ENCODE measurements around the gene EID1. TPM values are rescaled to one million over a fixed set of nuclear protein-coding genes. Genes with fewer than 3 reads are reported as not detected.
"Not testable (repeated sequence)": the region's sequence is repeated elsewhere in the genome, so short reads cannot be mapped to it uniquely, and the experiment has no call there.

Gene EID1
- polyA plus RNA-seq, 1 of the 3 experiments (the other 2 are of a cell fraction), result 228 TPM

DNA sequence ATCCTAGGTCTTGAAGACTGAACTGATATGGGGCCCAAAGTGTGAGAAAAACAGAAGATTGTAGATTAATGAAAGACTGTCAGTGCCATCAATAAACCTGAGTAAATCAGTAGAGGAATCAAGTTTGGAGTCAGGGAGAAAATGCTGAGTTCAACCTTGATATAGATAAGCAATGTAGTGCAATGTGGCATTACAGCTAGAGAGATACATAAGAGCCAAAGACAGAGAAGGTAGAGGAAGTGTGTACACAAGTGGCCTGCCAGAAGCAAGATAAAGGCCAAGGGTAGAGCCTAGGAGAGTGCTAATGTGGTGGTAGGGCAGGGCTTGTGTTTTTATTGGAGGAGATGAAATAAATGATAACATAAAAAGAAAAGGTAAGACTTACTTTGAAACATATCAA lies 26.0 kb upstream of the EID1 start:
- no peaks in the 10 kb centered on the region for H3F3A ChIP-seq (replicated peaks; ENCODE audit: insufficient read depth)
- H3K27me3 ChIP-seq (ENCODE audit: insufficient read depth), result no peaks in the 10 kb centered on the region
- H3K4me3 ChIP-seq (ENCODE audit: low read depth in 2 of 2, low read length in 1 of 2), result no peak overlapping the region
- POLR2A ChIA-PET, result no interaction called here
- H3K36me3 ChIP-seq (replicated peaks in 1 of 2; ENCODE audit: control insufficient read depth in 1 of 2, insufficient read depth in 2 of 2, low read length in 1 of 2), result no peaks in the 10 kb centered on the region
- DNase-seq, result no peak
- H3K27ac ChIP-seq (ENCODE audit: low read depth in 2 of 2, low read length in 1 of 2), result no peak overlapping the region
- H3K4me1 ChIP-seq (ENCODE audit: control insufficient read depth in 1 of 2, insufficient read depth in 2 of 2, low read depth in 1 of 2, low read length in 1 of 2), result peaks cover 13 to 15% of the 10 kb centered on the region in 2 experiments; a peak in 3 of 4 replicates
- no peaks in the 10 kb centered on the region for H3K79me2 ChIP-seq (ENCODE audit: insufficient read depth)
- H2AFZ ChIP-seq (ENCODE audit: low read depth), result no peak overlapping the region
- CTCF ChIA-PET, result no interaction called here
- H3K9ac ChIP-seq, result no peak overlapping the region
- TF ChIP-seq, protein P1, sequence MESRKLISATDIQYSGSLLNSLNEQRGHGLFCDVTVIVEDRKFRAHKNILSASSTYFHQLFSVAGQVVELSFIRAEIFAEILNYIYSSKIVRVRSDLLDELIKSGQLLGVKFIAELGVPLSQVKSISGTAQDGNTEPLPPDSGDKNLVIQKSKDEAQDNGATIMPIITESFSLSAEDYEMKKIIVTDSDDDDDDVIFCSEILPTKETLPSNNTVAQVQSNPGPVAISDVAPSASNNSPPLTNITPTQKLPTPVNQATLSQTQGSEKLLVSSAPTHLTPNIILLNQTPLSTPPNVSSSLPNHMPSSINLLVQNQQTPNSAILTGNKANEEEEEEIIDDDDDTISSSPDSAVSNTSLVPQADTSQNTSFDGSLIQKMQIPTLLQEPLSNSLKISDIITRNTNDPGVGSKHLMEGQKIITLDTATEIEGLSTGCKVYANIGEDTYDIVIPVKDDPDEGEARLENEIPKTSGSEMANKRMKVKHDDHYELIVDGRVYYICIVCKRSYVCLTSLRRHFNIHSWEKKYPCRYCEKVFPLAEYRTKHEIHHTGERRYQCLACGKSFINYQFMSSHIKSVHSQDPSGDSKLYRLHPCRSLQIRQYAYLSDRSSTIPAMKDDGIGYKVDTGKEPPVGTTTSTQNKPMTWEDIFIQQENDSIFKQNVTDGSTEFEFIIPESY (IDR thresholded peaks at IDR 0.05; ENCODE audit: borderline replicate concordance, low read depth), result no peak
- TF ChIP-seq TEAD4 (IDR thresholded peaks at IDR 0.05; ENCODE audit: borderline replicate concordance, insufficient read depth) (no peak), RAD21 (IDR thresholded peaks at IDR 0.05; ENCODE audit: low read length) (no peak), MXI1 (IDR thresholded peaks at IDR 0.05; ENCODE audit: low read depth, low read length) (no peak), JUND (IDR thresholded peaks at IDR 0.05) (no peak), SMC3 (IDR thresholded peaks at IDR 0.05; ENCODE audit: low read depth, low read length) (no peak), FOXJ3 (CRISPR knock-in tag; IDR thresholded peaks at IDR 0.05) (no peak), POLR2AphosphoS5 (IDR thresholded peaks at IDR 0.05; ENCODE audit: low read depth, low read length) (no peak), FOSL2 (IDR thresholded peaks at IDR 0.05; ENCODE audit: borderline replicate concordance, low read depth) (no peak), NFIC (IDR thresholded peaks at IDR 0.05; ENCODE audit: borderline replicate concordance) (no peak), YY1 (IDR thresholded peaks at IDR 0.05; ENCODE audit: low read depth) (no peak), GATA2 (CRISPR knock-in tag; IDR thresholded peaks at IDR 0.05) (no peak), GABPA (IDR thresholded peaks at IDR 0.05; ENCODE audit: low read depth) (no peak)
- TF ChIP-seq, protein P2, sequence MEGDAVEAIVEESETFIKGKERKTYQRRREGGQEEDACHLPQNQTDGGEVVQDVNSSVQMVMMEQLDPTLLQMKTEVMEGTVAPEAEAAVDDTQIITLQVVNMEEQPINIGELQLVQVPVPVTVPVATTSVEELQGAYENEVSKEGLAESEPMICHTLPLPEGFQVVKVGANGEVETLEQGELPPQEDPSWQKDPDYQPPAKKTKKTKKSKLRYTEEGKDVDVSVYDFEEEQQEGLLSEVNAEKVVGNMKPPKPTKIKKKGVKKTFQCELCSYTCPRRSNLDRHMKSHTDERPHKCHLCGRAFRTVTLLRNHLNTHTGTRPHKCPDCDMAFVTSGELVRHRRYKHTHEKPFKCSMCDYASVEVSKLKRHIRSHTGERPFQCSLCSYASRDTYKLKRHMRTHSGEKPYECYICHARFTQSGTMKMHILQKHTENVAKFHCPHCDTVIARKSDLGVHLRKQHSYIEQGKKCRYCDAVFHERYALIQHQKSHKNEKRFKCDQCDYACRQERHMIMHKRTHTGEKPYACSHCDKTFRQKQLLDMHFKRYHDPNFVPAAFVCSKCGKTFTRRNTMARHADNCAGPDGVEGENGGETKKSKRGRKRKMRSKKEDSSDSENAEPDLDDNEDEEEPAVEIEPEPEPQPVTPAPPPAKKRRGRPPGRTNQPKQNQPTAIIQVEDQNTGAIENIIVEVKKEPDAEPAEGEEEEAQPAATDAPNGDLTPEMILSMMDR (IDR thresholded peaks at IDR 0.05), result no peak
- TF ChIP-seq, protein P3, sequence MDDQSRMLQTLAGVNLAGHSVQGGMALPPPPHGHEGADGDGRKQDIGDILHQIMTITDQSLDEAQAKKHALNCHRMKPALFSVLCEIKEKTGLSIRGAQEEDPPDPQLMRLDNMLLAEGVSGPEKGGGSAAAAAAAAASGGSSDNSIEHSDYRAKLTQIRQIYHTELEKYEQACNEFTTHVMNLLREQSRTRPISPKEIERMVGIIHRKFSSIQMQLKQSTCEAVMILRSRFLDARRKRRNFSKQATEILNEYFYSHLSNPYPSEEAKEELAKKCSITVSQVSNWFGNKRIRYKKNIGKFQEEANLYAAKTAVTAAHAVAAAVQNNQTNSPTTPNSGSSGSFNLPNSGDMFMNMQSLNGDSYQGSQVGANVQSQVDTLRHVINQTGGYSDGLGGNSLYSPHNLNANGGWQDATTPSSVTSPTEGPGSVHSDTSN (IDR thresholded peaks at IDR 0.05), result no peak
- H3K9me3 ChIP-seq, result no peaks in the 10 kb centered on the region
- no peak overlapping the region for H3K4me2 ChIP-seq
- no peaks in the 10 kb centered on the region for H4K20me1 ChIP-seq (ENCODE audit: insufficient read depth)
- no peaks in the 10 kb centered on the region for H3K9me2 ChIP-seq

DNA sequence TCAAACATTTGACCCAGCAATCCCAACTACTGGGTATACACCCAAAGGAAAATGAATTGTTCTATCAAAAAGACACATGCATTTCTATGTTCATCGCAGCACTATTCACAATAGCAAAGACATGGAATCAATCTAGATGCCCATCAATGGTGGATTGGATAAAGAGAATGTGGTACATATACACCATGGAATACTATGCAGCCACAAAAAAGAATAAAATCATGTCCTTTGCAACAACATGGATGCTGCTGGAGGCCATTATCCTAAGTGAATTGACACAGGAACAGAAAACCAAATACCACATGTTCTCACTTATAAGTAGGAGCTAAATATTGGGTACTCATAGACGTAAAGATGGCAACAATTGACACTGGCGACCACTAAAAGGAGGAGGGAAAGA lies 23.5 kb upstream of the EID1 start:
- H3K27ac ChIP-seq (ENCODE audit: low read depth in 2 of 2, low read length in 1 of 2); H3K36me3 ChIP-seq (replicated peaks in 1 of 2; ENCODE audit: control insufficient read depth in 1 of 2, insufficient read depth in 2 of 2, low read length in 1 of 2); H3K9ac ChIP-seq; H3K27me3 ChIP-seq (ENCODE audit: insufficient read depth); H3K4me3 ChIP-seq (ENCODE audit: low read depth in 2 of 2, low read length in 1 of 2); POLR2A ChIA-PET; H3K9me2 ChIP-seq; H3K79me2 ChIP-seq (ENCODE audit: insufficient read depth); H3K9me3 ChIP-seq; H4K20me1 ChIP-seq (ENCODE audit: insufficient read depth); H3K4me2 ChIP-seq; H3F3A ChIP-seq (replicated peaks; ENCODE audit: insufficient read depth); DNase-seq; H2AFZ ChIP-seq (ENCODE audit: low read depth): not testable (repeated sequence)
- WGBS (ENCODE audit: low lambda C conversion rate), result 86% methylated on average over 3 of the region's 3 CpGs
- H3K4me1 ChIP-seq (ENCODE audit: control insufficient read depth in 1 of 2, insufficient read depth in 2 of 2, low read depth in 1 of 2, low read length in 1 of 2), result peaks cover 16 to 19% of the 10 kb centered on the region in 2 experiments; a peak in 3 of 4 replicates
- CTCF ChIA-PET, result interaction anchor here (1.1 to 4.1 kb wide), 3 partner anchors 7 to 496 kb away, joined by 4 to 29 read pairs (median 6); no protein-coding TSS in a partner anchor
